Calu3 (cell line): ENCODE measurements around the gene PACRG. TPM values are rescaled to one million over a fixed set of nuclear protein-coding genes. Genes with fewer than 3 reads are reported as not detected.

Experiments
- BruUV-seq: library from RNA; stranded (reverse); fragments of 400-500 nt; replicated peaks from 2 replicates; lab custom pipeline; 2021; lab: Mats Ljungman, UMichigan
- CTCF ChIA-PET: fragments of 300-600 bp; sonication (Branson Sonifier 250); formaldehyde crosslinking; loops from one replicate; lab custom pipeline; 2022; ENCODE audit warnings: antibody characterized with exemption; lab: Charles Lee
- DNase-seq: peaks from one replicate; pipeline ENCODE4 v3.0.0; 2022
- H3K27ac Mint-ChIP-seq: one replicate; pipeline ENCODE4 v1.8.0; 2022; ENCODE audit warnings: mixed read lengths; ENCODE audit not compliant: unreplicated experiment
- H3K27me3 Mint-ChIP-seq: one replicate; pipeline ENCODE4 v1.8.0; 2022; ENCODE audit warnings: mixed read lengths; ENCODE audit not compliant: unreplicated experiment
- H3K36me3 Mint-ChIP-seq: one replicate; pipeline ENCODE4 v1.8.0; 2022; ENCODE audit warnings: mild to moderate bottlenecking, moderate library complexity, mixed read lengths; ENCODE audit not compliant: insufficient read depth, unreplicated experiment
- H3K4me1 Mint-ChIP-seq: one replicate; pipeline ENCODE4 v1.8.0; 2022; ENCODE audit warnings: mild to moderate bottlenecking, low read depth, mixed read lengths; ENCODE audit not compliant: unreplicated experiment
- H3K4me3 Mint-ChIP-seq: one replicate; pipeline ENCODE4 v1.8.0; 2022; ENCODE audit warnings: mild to moderate bottlenecking, low read depth, moderate library complexity, mixed read lengths; ENCODE audit not compliant: unreplicated experiment
- H3K9me3 Mint-ChIP-seq: one replicate; pipeline ENCODE4 v1.8.0; 2022; ENCODE audit warnings: low read depth, mixed read lengths; ENCODE audit not compliant: unreplicated experiment
- intact Hi-C: fragments of 100-400 bp; cut with micrococcal nuclease; formaldehyde crosslinking; loops from one replicate; pipeline ENCODE4 v1.10.0; 2022; ENCODE audit not compliant: unreplicated experiment
- total RNA-seq: library from RNA; stranded (reverse); gene quantifications from 2 replicates; pipeline ENCODE4 v1.2.3, GENCODE V29; 2022
- TF ChIP-seq, protein P1 (sequence below): fragments of 200-600 bp; IDR thresholded peaks from one replicate; pipeline ENCODE4 v1.8.0; 2022; ENCODE audit warnings: antibody characterized with exemption; ENCODE audit not compliant: unreplicated experiment

PACRG gene
- total RNA-seq, 1 experiment from 2014 or later: 1.5 TPM

DNA sequence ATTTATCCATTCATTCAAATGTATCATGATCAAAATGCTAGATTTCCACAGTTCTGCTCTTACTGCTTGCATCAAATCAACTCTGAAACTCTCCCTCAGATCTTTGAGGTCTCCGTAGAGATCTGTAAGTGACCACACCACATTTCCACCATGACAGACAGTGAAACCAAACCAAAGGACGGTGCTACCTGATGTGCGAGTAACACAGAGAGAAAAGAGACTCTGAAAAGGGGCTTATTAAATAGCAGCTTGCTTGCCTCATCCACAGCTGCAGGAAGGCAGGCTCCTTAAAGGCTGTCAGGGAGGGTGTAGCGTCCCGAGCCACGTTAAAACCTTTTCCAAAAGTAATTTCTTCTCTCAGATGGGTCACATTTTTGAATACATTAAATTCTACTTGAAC lies 335.8 kb downstream of the PACRG start:
- intact Hi-C loops: no loop called here
- Mint-ChIP-seq H3K4me3 (no peak overlapping the region), H3K36me3 (no peaks in the 10 kb centered on the region), H3K27me3 (no peaks in the 10 kb centered on the region), H3K4me1 (no peaks in the 10 kb centered on the region), H3K27ac (no peak overlapping the region), H3K9me3 (peaks cover 3% of the 10 kb centered on the region)
- CTCF ChIA-PET: no interaction called here
- BruUV-seq: no TSS peak
- TF ChIP-seq, protein P1, sequence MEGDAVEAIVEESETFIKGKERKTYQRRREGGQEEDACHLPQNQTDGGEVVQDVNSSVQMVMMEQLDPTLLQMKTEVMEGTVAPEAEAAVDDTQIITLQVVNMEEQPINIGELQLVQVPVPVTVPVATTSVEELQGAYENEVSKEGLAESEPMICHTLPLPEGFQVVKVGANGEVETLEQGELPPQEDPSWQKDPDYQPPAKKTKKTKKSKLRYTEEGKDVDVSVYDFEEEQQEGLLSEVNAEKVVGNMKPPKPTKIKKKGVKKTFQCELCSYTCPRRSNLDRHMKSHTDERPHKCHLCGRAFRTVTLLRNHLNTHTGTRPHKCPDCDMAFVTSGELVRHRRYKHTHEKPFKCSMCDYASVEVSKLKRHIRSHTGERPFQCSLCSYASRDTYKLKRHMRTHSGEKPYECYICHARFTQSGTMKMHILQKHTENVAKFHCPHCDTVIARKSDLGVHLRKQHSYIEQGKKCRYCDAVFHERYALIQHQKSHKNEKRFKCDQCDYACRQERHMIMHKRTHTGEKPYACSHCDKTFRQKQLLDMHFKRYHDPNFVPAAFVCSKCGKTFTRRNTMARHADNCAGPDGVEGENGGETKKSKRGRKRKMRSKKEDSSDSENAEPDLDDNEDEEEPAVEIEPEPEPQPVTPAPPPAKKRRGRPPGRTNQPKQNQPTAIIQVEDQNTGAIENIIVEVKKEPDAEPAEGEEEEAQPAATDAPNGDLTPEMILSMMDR: no peak
- DNase-seq: no peak

GRCh38 chr6:163064397-163064796 lies 336.6 kb downstream of the PACRG start:
- H3K36me3 Mint-ChIP-seq: no peaks in the 10 kb centered on the region
- H3K27ac Mint-ChIP-seq: no peak overlapping the region
- no peak overlapping the region for H3K4me3 Mint-ChIP-seq
- DNase-seq: no peak
- TF ChIP-seq, protein P1: no peak
- CTCF ChIA-PET: no interaction called here
- H3K4me1 Mint-ChIP-seq: no peaks in the 10 kb centered on the region
- H3K9me3 Mint-ChIP-seq: peaks cover 3% of the 10 kb centered on the region
- intact Hi-C loops: no loop called here
- no TSS peak for BruUV-seq
- no peaks in the 10 kb centered on the region for H3K27me3 Mint-ChIP-seq

DNA sequence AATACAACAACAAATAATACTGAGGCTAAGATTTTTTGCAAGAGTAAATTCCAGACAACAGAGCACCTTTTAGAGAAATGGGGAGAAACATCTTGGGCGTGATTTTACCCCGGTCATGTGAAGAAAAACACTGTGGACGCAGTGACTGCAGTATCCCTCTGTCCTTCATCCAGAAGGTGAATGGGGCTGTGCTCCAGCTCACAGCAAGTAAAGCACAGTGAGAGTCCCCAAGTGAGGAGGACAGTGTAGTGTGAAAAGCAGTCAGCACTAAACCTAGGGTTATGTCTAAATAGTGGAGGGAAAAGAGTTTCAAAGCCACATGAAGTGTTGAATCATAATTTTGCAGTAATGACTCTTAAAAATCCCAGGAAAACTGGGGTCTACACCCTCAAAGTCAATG lies 338.4 kb downstream of the PACRG start:
- H3K27me3 Mint-ChIP-seq: no peaks in the 10 kb centered on the region
- intact Hi-C loops: no loop called here
- H3K27ac Mint-ChIP-seq: no peak overlapping the region
- H3K36me3 Mint-ChIP-seq: no peaks in the 10 kb centered on the region
- no peak overlapping the region for H3K4me3 Mint-ChIP-seq
- no peak for DNase-seq
- TF ChIP-seq, protein P1: no peak
- peaks cover 3% of the 10 kb centered on the region for H3K9me3 Mint-ChIP-seq
- CTCF ChIA-PET: no interaction called here
- H3K4me1 Mint-ChIP-seq: no peaks in the 10 kb centered on the region
- BruUV-seq: no TSS peak

- H3K9me3 Mint-ChIP-seq: peaks cover 2% of the 10 kb centered on the region
- TF ChIP-seq, protein P1: no peak
- no peaks in the 10 kb centered on the region for H3K27me3 Mint-ChIP-seq
- CTCF ChIA-PET: no interaction called here
- DNase-seq: no peak
- H3K36me3 Mint-ChIP-seq: no peaks in the 10 kb centered on the region
- intact Hi-C loops: no loop called here
- no peaks in the 10 kb centered on the region for H3K4me1 Mint-ChIP-seq
- no peak overlapping the region for H3K4me3 Mint-ChIP-seq
- no TSS peak for BruUV-seq
- H3K27ac Mint-ChIP-seq: no peak overlapping the region
These were observed 349.4 kb downstream of the PACRG start for GRCh38 chr6:163077134-163077533.
